HG03060 (cell line): ENCODE results near the gene PCCA.

Experiments
- ATAC-seq: cut with Tn5 transposase; IDR thresholded peaks from one replicate; pipeline ENCODE4 v1.9.1; 2021; ENCODE audit warnings: low read depth, moderate number of reproducible peaks; ENCODE audit not compliant: unreplicated experiment

The PCCA gene

GRCh38 chr13:100442095-100442832, 353.4 kb downstream of the PCCA start:
- ATAC-seq = no peak

- no peak for ATAC-seq
These were observed 354.5 kb downstream of the PCCA start for GRCh38 chr13:100443278-100443997.

GRCh38 chr13:100443998-100444328, 355.1 kb downstream of the PCCA start:
- no peak for ATAC-seq

GRCh38 chr13:100447831-100448230, 358.9 kb downstream of the PCCA start:
- no peak for ATAC-seq

GRCh38 chr13:100451923-100452322, 363.0 kb downstream of the PCCA start:
- ATAC-seq = no peak

- no peak for ATAC-seq
These were observed 366.0 kb downstream of the PCCA start for GRCh38 chr13:100454876-100455275.

- ATAC-seq = no peak
These were observed 369.8 kb downstream of the PCCA start for GRCh38 chr13:100458673-100459072.

- ATAC-seq = no peak
These were observed 370.9 kb downstream of the PCCA start for GRCh38 chr13:100459747-100460146.

GRCh38 chr13:100460266-100460665, 371.4 kb downstream of the PCCA start:
- no peak for ATAC-seq

- no peak for ATAC-seq
These were observed 371.9 kb downstream of the PCCA start for GRCh38 chr13:100460791-100461190.

- ATAC-seq = no peak
These were observed 372.6 kb downstream of the PCCA start for GRCh38 chr13:100461309-100462030.

- no peak for ATAC-seq
These were observed 375.1 kb downstream of the PCCA start for GRCh38 chr13:100464006-100464405.

- no peak for ATAC-seq
These were observed 376.7 kb downstream of the PCCA start for GRCh38 chr13:100465558-100465957.

GRCh38 chr13:100470866-100471505, 382.1 kb downstream of the PCCA start:
- no peak for ATAC-seq

GRCh38 chr13:100473087-100473486, 384.2 kb downstream of the PCCA start:
- ATAC-seq = no peak

- no peak for ATAC-seq
These were observed 384.7 kb downstream of the PCCA start for GRCh38 chr13:100473501-100474044.

GRCh38 chr13:100476963-100477362, 388.1 kb downstream of the PCCA start:
- ATAC-seq = no peak

- ATAC-seq = no peak
These were observed 389.4 kb downstream of the PCCA start for GRCh38 chr13:100478107-100478809.

- ATAC-seq = no peak
These were observed 391.8 kb downstream of the PCCA start for GRCh38 chr13:100480676-100481075.

GRCh38 chr13:100483139-100483538, 394.2 kb downstream of the PCCA start:
- ATAC-seq = no peak
